Measurements from ENCODE around the gene SNTN.

Gene SNTN

DNA sequence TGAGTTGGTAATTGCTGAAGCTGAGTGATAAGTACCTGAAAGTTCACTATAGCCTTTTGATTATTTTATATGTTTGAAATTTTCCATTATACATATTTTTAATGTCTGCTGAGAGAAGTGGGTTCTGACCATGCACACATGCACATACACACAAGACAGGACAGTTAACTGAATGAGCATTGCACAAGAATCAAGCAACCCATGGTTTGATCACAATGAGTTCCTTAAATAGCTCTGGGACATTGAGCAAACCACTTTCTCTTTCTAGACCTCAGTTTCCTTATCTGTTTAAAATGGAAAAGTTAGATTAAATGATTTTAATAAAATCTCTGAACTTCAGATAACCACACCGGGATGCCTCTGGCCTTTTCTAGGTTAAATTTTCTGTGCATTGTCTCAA is 26.7 kb downstream of the SNTN start:
- DNase-seq: no peak

GRCh38 chr3:63684081-63684480 is 31.6 kb downstream of the SNTN start:
- DNase-seq: no peak

- no peak for DNase-seq
Observed at GRCh38 chr3:63685340-63685739, 32.9 kb downstream of the SNTN start.

DNA sequence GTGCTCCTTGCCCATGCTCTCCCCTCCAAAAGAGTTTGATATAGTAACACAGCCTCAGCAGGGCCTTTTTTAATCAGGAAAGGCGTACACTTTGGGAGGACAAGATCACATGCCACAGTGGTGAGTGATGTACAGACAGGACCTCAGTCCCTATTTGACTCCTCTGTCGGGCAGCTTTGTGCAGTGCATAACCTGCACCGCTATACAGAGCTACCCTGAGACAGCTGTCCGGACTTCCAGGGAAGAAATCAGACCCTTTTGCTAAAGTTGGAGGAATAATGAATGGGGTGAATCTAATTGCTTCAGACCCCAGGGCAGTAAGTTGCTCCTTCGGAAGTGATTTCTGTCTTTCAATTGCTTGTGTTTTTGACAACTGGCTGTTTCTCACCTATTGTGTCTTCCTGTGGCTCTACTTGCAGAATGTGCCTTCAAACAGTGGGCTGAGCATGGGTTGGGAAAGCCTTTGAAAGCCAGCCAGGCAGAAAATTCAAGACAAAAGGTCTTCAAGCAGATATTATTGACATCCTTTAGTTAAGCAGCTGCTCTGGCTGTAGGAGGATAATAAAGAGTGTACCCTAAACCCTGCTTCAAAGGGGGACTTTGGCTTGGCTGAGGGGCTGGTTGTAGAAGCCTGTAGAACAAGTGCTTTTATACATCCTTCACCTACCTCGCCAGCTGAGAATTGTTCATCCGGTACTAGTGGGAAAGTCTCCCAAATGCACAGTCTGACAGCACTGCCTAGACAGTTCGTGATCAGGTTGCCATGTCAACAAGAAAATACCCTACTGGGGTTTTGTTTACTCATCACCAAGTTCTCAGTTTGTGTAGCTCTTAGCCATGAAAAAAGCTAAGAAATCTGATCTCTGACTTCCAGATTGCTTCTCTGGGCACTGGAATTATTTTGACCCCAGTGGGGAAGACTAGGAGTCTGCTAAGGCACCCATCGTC is 35.1 kb downstream of the SNTN start:
- no peak for DNase-seq

GRCh38 chr3:63689285-63689684 is 36.8 kb downstream of the SNTN start:
- DNase-seq: no peak

GRCh38 chr3:63693351-63693750 is 40.9 kb downstream of the SNTN start:
- no peak for DNase-seq

DNA sequence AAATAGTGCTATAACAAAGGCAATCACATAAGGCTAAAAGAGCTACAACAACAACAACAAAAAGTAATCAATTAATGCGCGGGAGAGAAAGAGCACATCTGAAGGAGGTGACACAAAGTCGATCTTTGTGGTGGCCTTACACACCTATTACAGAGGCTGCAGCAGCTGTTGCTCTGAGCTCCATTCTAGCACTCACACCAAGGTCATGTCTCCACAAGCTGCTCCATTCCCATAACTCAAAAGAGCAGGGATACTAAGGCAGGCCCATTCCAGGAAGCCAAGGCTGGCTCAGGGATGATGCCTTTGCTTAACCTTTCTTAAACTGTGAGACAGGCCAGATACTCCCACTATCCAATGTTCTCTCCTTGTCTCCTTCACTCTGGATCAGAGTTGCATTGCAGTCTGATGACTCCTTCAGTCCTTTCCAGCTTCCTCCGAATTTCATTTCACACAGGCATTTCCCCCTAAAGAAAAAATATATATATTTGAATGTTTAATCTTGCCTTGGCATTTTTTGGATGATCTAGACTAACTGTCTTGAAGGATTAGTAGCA is 52.7 kb downstream of the SNTN start:
- no peak for DNase-seq

GRCh38 chr3:63706321-63707085 is 54.0 kb downstream of the SNTN start:
- no peak for DNase-seq

DNA sequence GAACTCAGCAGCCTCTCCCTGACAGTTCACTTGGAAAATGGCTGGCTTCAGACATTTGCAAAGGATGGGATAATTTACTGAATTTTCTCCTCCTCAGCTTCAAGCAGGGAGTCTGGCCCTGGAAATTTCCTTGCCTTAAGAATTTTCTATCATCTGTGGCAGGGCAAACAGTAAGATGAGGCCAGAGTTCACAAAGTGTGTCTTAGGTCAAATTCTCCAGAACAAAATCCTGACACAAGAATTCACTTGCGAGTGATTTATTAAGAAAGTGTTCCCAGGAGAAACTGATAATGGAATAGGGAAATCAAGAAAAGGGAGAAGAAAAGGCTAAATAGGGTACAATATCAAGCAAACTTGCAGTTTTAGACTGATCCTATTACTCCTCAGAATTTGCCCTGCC is 55.3 kb downstream of the SNTN start:
- DNase-seq: no peak

DNA sequence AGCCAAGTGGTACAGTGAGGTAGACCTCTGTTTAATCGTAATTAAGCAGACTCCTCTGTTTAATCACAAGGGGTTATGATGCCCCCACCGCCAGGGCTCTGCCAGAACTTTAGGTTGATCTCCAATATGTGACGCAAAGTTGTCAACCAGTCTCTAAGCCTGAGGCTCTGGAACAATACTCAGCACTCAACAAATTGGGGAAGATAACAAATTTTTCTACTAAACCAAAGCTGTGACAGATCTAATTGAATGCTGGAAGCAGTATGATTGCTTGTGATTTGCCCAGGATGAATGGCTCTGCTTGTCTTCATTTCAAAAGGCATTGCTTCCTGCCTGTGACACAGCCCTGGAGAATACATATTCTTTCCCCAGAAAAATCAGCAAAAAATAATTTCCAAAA is 57.1 kb downstream of the SNTN start:
- no peak for DNase-seq

All from stimulated activated CD8-positive, alpha-beta memory T cell treated with anti-CD3 and anti-CD28 coated beads, Interleukin-4, amount 100 ng/mL, for 48 hours (primary cell).